ENCODE results near the gene EFCAB9.

GRCh38 chr5:172216345-172216744 lies 22.4 kb downstream of the EFCAB9 start:
- TF ChIP-seq EZH2 (IDR thresholded peaks at IDR 0.05; ENCODE audit: borderline replicate concordance, insufficient read depth, low read length, poor library complexity, severe bottlenecking) (no peak), CTCF (IDR thresholded peaks at IDR 0.05; ENCODE audit: poor library complexity, severe bottlenecking) (no peak), MXI1 (conservative IDR thresholded peaks at IDR 0.05; ENCODE audit: poor library complexity, severe bottlenecking) (no peak), EP300 (conservative IDR thresholded peaks at IDR 0.05; ENCODE audit: poor library complexity, severe bottlenecking) (no peak), TAF1 (IDR thresholded peaks at IDR 0.05; ENCODE audit: low read depth) (no peak), POLR2AphosphoS5 (IDR thresholded peaks at IDR 0.05) (no peak)

Measured in neural cell (in vitro differentiated cells).